Pons (tissue), 1 donor: ENCODE measurements around the gene RASSF4.
A peak's percentile ranks its signal among the peaks of the same experiment; 100 is the strongest.

ENCODE experiments used
- DNase-seq: peaks from one replicate; pipeline ENCODE4 v3.0.0-alpha.2; 2016; ENCODE audit warnings: low spot score

The RASSF4 gene

GRCh38 chr10:44948642-44949041 is 11.0 kb upstream of the RASSF4 start:
- DNase-seq, result no peak

- no peak for DNase-seq
These were observed 10.3 kb upstream of the RASSF4 start for GRCh38 chr10:44949127-44949802.

GRCh38 chr10:44949915-44950314 is 9.7 kb upstream of the RASSF4 start:
- no peak for DNase-seq

- no peak for DNase-seq
These were observed 9.0 kb upstream of the RASSF4 start for GRCh38 chr10:44950326-44951225.

GRCh38 chr10:44951576-44952226 is 7.9 kb upstream of the RASSF4 start:
- no peak for DNase-seq

GRCh38 chr10:44952779-44953231 is 6.8 kb upstream of the RASSF4 start:
- no peak for DNase-seq

GRCh38 chr10:44954042-44954441 is 5.6 kb upstream of the RASSF4 start:
- DNase-seq, result no peak

GRCh38 chr10:44954962-44955361 is 4.6 kb upstream of the RASSF4 start:
- no peak for DNase-seq

- DNase-seq, result no peak
These were observed 4.1 kb upstream of the RASSF4 start for GRCh38 chr10:44955413-44956070.

GRCh38 chr10:44956226-44956625 is 3.4 kb upstream of the RASSF4 start:
- no peak for DNase-seq

- DNase-seq, result no peak
These were observed 2.6 kb upstream of the RASSF4 start for GRCh38 chr10:44956717-44957706.

GRCh38 chr10:44958196-44958897 is 1.3 kb upstream of the RASSF4 start:
- DNase-seq, result no peak

GRCh38 chr10:44958898-44959246 is 730 bp upstream of the RASSF4 start:
- no peak for DNase-seq

- no peak for DNase-seq
These were observed 472 bp downstream of the RASSF4 start for GRCh38 chr10:44960088-44960460.

- DNase-seq, result no peak
These were observed 1.1 kb downstream of the RASSF4 start for GRCh38 chr10:44960482-44961229.

- no peak for DNase-seq
These were observed 1.6 kb downstream of the RASSF4 start for GRCh38 chr10:44961230-44961571.

GRCh38 chr10:44961931-44962750 is 2.5 kb downstream of the RASSF4 start:
- no peak for DNase-seq

- DNase-seq, result peak; percentile 76
These were observed 3.5 kb downstream of the RASSF4 start for GRCh38 chr10:44962870-44963738.
